Sigmoid colon (tissue), 4 donors: Measurements from ENCODE around the gene SLBP.

Experiments
- CTCF ChIP-seq, 4 experiments: fragments of 450-650 bp in 3 of 4; fragments of 200-600 bp in 1 of 4; IDR thresholded peaks; one replicate each; pipeline ENCODE4 v1.5.1; 2016 to 2019; ENCODE audit warnings: antibody characterized with exemption in 4 of 4, mild to moderate bottlenecking in 3 of 4, moderate library complexity in 2 of 4
- POLR2A ChIP-seq, 2 donors: fragments of 450-650 bp; IDR thresholded peaks; one replicate each; pipeline ENCODE4 v1.6.1; 2016; ENCODE audit warnings: antibody characterized with exemption in 2 of 2, mild to moderate bottlenecking in 2 of 2, moderate library complexity in 2 of 2
- POLR2AphosphoS5 ChIP-seq, 4 donors: sonication (generic); formaldehyde crosslinking; IDR thresholded peaks; one replicate each; pipeline ENCODE4 v1.6.1; 2017; ENCODE audit warnings: antibody characterized with exemption in 4 of 4

GRCh38 chr4:1744552-1744951 lies 32.4 kb upstream of the SLBP start:
- TF ChIP-seq CTCF (IDR thresholded peaks at IDR 0.05) (no peak), POLR2A (IDR thresholded peaks at IDR 0.05) (no peak), POLR2AphosphoS5 (IDR thresholded peaks at IDR 0.05) (no peak)
